NCI-H1930 (cell line): ENCODE results near the gene F10.

Experiments
- DNase-seq, 2 experiments: peaks; one replicate each; lab custom pipeline; 2025; lab: John Stamatoyannopoulos, UW

F10 gene

GRCh38 chr13:113137691-113138298 is 15.2 kb downstream of the F10 start:
- DNase-seq, result no peak

GRCh38 chr13:113138792-113139551 is 16.4 kb downstream of the F10 start:
- no peak for DNase-seq

DNA sequence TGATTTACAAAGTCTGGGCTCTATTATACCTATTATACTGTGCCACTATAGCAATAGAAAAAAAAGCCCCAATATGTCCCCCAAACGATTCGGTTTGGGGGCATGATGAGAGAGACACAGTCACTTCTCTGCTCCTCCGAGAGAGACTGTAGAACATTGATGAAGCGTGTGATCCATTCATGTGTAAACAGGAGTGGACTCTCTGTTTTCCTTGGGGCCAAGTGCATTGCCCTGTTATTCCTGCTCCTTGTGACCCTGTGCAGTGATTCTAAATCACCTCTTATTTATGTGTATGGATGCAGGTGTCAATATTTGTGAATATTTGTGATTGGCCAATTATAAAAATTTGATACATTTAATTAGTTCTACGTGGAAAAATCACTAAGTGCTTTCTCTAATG is 17.0 kb downstream of the F10 start:
- no peak for DNase-seq

- no peak for DNase-seq
These were observed 18.3 kb downstream of the F10 start for GRCh38 chr13:113140677-113141600.

DNA sequence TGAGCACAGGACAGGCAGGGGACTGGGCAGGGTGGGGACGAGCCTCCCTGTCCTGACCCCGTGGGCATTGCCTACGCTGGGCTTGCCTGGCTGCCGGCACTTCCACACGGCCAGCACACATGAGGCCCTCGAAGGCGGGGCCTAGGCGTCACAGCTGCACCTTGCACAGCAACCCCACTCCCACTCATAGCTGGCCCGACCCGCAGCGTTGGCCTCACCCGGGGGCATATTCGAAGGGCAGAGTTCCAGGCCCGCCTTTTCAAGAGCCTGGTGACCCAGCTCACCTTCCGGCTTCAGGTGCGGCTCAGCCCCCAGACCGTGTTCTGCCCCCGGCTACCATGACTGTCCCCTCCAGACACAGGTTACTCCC is 19.0 kb downstream of the F10 start:
- no peak for DNase-seq

- no peak for DNase-seq
These were observed 20.3 kb downstream of the F10 start for GRCh38 chr13:113142876-113143275.

DNA sequence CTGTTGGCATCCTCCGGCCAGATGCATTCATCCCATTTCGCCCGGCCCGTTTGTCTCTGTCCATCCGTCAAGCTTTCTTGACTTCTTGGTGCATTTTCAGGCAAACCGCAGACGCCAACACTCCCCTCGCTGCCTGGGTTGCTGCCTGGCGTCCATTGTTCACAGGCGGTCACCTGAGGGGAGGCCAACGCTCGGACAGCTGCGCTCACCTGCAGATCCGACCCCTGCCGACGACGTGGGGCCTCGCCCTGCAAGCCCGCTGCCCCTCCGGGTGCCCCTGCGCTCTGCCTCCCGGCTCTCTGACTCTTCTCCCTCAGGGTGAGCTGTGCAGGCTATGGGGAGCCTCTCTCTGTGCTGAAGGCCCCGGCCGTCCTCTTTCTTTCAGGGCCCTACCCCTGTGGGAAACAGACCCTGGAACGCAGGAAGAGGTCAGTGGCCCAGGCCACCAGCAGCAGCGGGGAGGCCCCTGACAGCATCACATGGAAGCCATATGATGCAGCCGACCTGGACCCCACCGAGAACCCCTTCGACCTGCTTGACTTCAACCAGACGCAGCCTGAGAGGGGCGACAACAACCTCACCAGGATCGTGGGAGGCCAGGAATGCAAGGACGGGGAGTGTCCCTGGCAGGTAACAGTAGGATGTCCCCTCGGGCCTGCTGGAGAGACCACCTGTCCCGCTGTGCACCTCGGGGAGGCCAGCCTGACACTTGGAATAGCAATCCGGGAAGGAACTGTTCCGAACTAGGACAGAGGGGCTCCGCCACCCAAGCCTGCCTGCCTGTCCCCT is 21.1 kb downstream of the F10 start:
- DNase-seq, result no peak

DNA sequence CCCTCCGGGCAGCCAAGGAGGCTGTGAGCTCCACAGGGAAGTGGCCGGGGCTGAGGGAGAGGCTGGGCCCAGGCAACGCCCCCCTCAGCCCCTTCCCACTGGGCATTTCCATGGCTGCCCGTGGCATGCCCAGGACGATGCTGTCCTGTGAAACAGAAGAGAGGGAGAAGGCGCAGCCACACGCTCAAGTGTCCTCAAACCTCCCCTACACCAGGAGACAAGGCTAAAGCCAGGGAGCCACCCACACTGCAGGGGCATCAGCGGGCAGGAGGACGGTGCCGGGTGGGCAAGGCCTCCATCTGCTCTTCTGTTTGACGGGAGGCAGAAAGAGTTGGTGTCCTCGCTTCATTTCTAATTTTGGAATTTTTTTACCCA is 21.6 kb downstream of the F10 start:
- DNase-seq, result no peak

DNA sequence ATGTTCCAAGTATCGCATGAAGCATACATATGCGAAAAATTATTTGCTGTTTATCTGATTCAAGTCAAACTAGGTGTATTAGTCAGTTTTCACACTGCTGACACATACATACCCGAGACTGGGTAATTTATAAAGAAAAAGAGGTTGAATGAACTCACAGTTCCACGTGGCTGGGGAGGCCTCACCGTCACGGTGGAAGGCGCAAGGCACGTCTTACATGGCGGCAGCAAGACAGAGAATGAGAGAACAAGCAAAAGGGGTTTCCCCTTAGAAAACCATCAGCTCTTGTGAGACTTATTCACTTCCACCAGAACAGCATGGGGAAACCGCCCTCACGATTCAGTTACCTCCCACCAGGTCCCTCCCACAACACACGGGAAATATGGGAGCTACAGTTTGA is 22.9 kb downstream of the F10 start:
- no peak for DNase-seq

- no peak for DNase-seq
These were observed 23.5 kb downstream of the F10 start for GRCh38 chr13:113145911-113146598.

DNA sequence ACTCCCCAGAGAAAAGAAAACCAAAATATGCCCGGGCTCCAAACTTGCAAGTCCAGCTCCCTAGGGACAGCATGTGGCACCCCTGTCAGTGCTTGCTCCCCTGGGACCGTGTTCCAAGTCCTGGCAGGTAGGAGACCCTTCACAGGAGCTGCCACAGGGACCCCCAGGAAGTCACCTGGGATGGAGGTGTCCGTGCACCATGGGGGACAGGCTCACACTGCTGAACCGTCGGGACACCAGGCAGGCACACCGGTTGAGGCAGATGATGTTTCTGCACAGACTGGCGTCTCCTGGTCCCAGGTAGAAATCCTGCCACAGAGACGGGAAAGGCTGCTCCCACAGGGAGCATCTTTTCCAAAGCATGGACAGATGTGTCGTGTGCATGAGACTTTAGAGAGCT is 24.2 kb downstream of the F10 start:
- DNase-seq, result no peak

- no peak for DNase-seq
These were observed 24.6 kb downstream of the F10 start for GRCh38 chr13:113147206-113147605.

DNA sequence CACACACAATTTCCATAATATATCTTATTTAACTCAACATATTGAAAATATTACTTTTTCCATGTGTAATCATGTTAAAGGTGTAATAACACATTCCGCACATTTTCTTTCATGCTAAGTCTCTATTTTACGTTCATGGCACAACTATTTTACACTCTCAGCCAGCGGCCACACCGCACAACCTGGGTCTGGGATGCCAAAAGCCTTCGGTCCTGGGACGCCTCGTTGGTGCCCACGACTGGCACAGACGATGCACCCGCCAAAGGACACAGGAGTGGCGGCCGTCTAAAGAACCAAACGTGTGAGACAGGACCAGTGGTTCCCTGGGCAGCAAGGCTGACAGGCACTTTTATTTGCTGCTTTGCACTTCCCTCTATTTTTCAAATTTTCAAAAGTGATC is 25.8 kb downstream of the F10 start:
- no peak for DNase-seq

DNA sequence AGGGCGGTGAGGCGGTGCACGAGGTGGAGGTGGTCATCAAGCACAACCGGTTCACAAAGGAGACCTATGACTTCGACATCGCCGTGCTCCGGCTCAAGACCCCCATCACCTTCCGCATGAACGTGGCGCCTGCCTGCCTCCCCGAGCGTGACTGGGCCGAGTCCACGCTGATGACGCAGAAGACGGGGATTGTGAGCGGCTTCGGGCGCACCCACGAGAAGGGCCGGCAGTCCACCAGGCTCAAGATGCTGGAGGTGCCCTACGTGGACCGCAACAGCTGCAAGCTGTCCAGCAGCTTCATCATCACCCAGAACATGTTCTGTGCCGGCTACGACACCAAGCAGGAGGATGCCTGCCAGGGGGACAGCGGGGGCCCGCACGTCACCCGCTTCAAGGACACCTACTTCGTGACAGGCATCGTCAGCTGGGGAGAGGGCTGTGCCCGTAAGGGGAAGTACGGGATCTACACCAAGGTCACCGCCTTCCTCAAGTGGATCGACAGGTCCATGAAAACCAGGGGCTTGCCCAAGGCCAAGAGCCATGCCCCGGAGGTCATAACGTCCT is 26.4 kb downstream of the F10 start:
- DNase-seq, result no peak

DNA sequence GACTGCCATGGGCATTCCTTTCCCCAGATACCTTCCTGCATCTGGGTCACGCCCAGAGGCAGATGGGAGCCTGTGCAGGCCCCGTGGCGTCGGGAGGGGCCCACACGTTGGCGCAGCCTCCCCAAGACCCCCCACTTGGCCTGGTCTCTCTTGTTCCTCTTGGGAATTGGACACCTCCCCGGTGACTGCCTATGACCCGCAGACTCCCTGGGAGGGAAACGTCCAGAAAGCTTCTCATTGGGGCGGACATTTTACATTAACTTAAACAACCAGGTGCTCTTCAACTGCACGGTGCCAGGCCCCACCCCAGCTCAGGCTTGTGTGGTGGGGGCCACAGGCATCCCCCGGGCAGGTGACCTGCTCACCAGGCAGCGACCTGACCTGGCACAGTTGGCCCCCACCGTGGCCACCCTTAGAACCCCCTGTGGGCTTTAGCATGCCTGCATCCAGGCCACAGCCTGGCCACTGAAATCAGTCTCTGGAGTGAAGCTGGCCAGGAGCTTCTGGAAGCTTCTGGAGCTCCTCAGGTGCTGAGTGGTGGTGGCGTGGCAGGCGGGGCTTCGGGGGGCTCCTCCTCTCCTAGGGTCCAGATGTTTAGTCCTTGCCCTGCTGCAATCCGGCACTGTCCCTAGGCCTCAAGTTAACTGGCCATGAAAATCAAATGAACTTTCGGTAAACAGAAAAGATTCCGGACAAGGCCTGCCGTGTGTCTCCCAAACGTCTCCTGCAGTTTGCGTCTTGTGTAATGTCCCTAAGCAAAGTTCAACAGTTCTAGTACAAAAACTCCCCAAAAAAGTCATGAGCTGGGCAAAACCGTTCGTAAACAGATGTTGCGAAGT is 27.3 kb downstream of the F10 start:
- DNase-seq, result no peak

- DNase-seq, result no peak
These were observed 28.2 kb downstream of the F10 start for GRCh38 chr13:113150550-113151365.

- DNase-seq, result no peak
These were observed 29.4 kb downstream of the F10 start for GRCh38 chr13:113151745-113152690.

DNA sequence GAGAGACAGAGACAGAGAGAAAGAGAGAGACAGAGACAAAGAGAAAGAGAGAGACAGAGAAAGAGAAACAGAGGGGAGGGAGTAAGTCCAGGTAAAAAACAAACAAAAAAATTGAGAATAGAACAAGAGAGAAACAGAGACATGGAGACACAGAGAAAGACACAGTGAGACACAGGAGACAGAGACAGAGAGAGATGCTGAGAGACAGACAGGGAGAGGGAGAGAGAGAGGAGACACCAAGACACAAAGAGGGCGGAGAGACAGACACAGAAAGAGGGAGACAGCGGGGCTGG is 30.0 kb downstream of the F10 start:
- no peak for DNase-seq
